Measurements from ENCODE around the gene CT47A1.

Gene CT47A1

DNA sequence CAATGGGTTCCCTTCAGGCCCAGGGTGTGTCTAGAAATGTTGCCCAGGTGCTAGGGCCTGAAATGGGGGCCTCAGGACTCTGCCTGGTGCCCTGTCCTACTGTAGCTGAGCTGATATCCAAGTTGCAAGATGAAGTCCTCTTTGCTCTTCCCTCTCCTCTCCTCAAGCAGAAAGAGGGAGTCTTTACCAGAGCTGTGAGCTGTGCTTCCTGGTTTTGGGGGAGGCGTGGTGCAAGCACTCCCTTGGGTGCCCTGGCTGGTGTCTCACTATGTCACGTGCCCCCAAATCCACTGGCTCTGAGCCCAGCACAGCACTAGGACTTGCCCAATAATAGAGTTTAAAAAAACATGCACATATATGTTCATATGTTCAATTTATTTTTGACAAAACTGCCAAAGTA is 29.3 kb upstream of the CT47A1 start:
- Histone ChIP-seq H2AFZ (ENCODE audit: low read length) (no peak overlapping the region), H3K9me3 (replicated peaks; ENCODE audit: insufficient read depth, low read length) (no peaks in the 10 kb centered on the region), H3K4me3 (ENCODE audit: low read length) (no peak overlapping the region), H4K20me1 (ENCODE audit: insufficient read depth, low read length) (no peaks in the 10 kb centered on the region), H3K9ac (ENCODE audit: low read length) (no peak overlapping the region), H3K4me2 (ENCODE audit: low read depth, low read length) (no peak overlapping the region), H3F3A (ENCODE audit: insufficient read depth, low read length) (no peaks in the 10 kb centered on the region), H3K79me2 (ENCODE audit: low read length) (no peaks in the 10 kb centered on the region), H3K9me2 (replicated peaks; ENCODE audit: insufficient read depth, low read length) (no peaks in the 10 kb centered on the region), H3K4me1 (ENCODE audit: low read length) (no peaks in the 10 kb centered on the region), H3K27ac (ENCODE audit: low read length) (no peak overlapping the region), H3K36me3 (replicated peaks; ENCODE audit: insufficient read depth, low read length) (no peaks in the 10 kb centered on the region), H3K27me3 (replicated peaks; ENCODE audit: insufficient read depth, low read length) (no peaks in the 10 kb centered on the region)
- no peak for TF ChIP-seq EZH2phosphoT487 (IDR thresholded peaks at IDR 0.05; ENCODE audit: low read length)
- TF ChIP-seq EZH2 (optimal IDR thresholded peaks at IDR 0.05; ENCODE audit: low read depth, low read length): no peak
- TF ChIP-seq, protein P1, sequence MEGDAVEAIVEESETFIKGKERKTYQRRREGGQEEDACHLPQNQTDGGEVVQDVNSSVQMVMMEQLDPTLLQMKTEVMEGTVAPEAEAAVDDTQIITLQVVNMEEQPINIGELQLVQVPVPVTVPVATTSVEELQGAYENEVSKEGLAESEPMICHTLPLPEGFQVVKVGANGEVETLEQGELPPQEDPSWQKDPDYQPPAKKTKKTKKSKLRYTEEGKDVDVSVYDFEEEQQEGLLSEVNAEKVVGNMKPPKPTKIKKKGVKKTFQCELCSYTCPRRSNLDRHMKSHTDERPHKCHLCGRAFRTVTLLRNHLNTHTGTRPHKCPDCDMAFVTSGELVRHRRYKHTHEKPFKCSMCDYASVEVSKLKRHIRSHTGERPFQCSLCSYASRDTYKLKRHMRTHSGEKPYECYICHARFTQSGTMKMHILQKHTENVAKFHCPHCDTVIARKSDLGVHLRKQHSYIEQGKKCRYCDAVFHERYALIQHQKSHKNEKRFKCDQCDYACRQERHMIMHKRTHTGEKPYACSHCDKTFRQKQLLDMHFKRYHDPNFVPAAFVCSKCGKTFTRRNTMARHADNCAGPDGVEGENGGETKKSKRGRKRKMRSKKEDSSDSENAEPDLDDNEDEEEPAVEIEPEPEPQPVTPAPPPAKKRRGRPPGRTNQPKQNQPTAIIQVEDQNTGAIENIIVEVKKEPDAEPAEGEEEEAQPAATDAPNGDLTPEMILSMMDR (IDR thresholded peaks at IDR 0.05; ENCODE audit: low read length): no peak
- no peak for DNase-seq

DNA sequence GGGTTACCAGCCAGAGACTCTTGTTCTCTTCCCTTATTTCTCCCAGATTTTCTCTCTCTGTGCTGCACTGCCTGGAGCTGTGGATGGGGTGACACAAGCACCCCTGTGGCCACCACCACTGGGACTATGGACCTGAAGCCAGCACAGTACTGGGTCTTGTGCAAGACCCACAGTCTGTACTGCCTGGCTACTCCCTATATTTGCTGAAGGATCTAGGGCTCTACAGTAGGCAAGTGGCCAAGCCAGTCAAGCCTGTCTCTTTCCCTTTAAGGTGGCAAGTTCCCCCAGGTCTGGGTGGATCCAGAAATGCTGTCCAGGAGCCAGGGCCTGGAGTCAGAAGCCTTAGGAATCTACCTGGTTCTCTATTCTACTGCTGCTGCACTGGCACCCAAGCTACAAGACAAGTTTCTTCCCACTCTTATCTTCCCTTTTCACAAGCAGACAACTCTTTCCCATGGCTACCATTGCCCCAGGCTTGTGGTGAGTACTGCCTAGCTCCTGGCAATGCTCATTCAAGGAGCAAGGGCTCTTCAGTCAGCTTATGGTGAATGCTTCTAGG is 28.4 kb upstream of the CT47A1 start:
- Histone ChIP-seq H3K27ac (ENCODE audit: low read length) (no peak overlapping the region), H3F3A (ENCODE audit: insufficient read depth, low read length) (no peaks in the 10 kb centered on the region), H3K4me2 (ENCODE audit: low read depth, low read length) (no peak overlapping the region), H4K20me1 (ENCODE audit: insufficient read depth, low read length) (no peaks in the 10 kb centered on the region), H3K9me3 (replicated peaks; ENCODE audit: insufficient read depth, low read length) (no peaks in the 10 kb centered on the region), H3K4me1 (ENCODE audit: low read length) (no peaks in the 10 kb centered on the region), H3K4me3 (ENCODE audit: low read length) (no peak overlapping the region), H3K9ac (ENCODE audit: low read length) (no peak overlapping the region), H3K79me2 (ENCODE audit: low read length) (no peaks in the 10 kb centered on the region), H3K9me2 (replicated peaks; ENCODE audit: insufficient read depth, low read length) (no peaks in the 10 kb centered on the region), H3K36me3 (replicated peaks; ENCODE audit: insufficient read depth, low read length) (no peaks in the 10 kb centered on the region), H2AFZ (ENCODE audit: low read length) (no peak overlapping the region), H3K27me3 (replicated peaks; ENCODE audit: insufficient read depth, low read length) (no peaks in the 10 kb centered on the region)
- no peak for DNase-seq
- TF ChIP-seq EZH2 (optimal IDR thresholded peaks at IDR 0.05; ENCODE audit: low read depth, low read length) (no peak), EZH2phosphoT487 (IDR thresholded peaks at IDR 0.05; ENCODE audit: low read length) (no peak)
- TF ChIP-seq, protein P1 (IDR thresholded peaks at IDR 0.05; ENCODE audit: low read length): no peak

- DNase-seq: no peak
- TF ChIP-seq, protein P1 (IDR thresholded peaks at IDR 0.05; ENCODE audit: low read length): no peak
- no peak for TF ChIP-seq EZH2 (optimal IDR thresholded peaks at IDR 0.05; ENCODE audit: low read depth, low read length)
- TF ChIP-seq EZH2phosphoT487 (IDR thresholded peaks at IDR 0.05; ENCODE audit: low read length): no peak
- H3K4me1 ChIP-seq (ENCODE audit: low read length): no peaks in the 10 kb centered on the region
These were observed 25.7 kb upstream of the CT47A1 start for GRCh38 chrX:121011254-121011653.

More at GRCh38 chrX:121011254-121011653, 25.7 kb upstream of the CT47A1 start:
- Histone ChIP-seq H3K4me2 (ENCODE audit: low read depth, low read length) (no peak overlapping the region), H3K9me2 (replicated peaks; ENCODE audit: insufficient read depth, low read length) (no peaks in the 10 kb centered on the region), H3K36me3 (replicated peaks; ENCODE audit: insufficient read depth, low read length) (no peaks in the 10 kb centered on the region), H3K9ac (ENCODE audit: low read length) (no peak overlapping the region), H3K79me2 (ENCODE audit: low read length) (no peaks in the 10 kb centered on the region), H2AFZ (ENCODE audit: low read length) (no peak overlapping the region), H3K27ac (ENCODE audit: low read length) (no peak overlapping the region), H3K27me3 (replicated peaks; ENCODE audit: insufficient read depth, low read length) (no peaks in the 10 kb centered on the region), H4K20me1 (ENCODE audit: insufficient read depth, low read length) (no peaks in the 10 kb centered on the region), H3F3A (ENCODE audit: insufficient read depth, low read length) (no peaks in the 10 kb centered on the region), H3K4me3 (ENCODE audit: low read length) (no peak overlapping the region), H3K9me3 (replicated peaks; ENCODE audit: insufficient read depth, low read length) (no peaks in the 10 kb centered on the region)
